GM23248 (cell line): ENCODE measurements around the gene RICTOR.

ENCODE experiments used
- EZH2 ChIP-seq: fragments of 200-600 bp; sonication (generic); IDR thresholded peaks from 2 replicates; pipeline ENCODE4 v1.6.1; 2018; ENCODE audit warnings: antibody characterized with exemption, mild to moderate bottlenecking; ENCODE audit not compliant: insufficient read depth, poor library complexity, severe bottlenecking
- EZH2phosphoT487 ChIP-seq: fragments of 200-600 bp; sonication (generic); IDR thresholded peaks from 2 replicates; pipeline ENCODE4 v1.6.1; 2018; ENCODE audit warnings: antibody characterized with exemption, moderate library complexity, mild to moderate bottlenecking, low read depth; ENCODE audit not compliant: insufficient read depth

DNA sequence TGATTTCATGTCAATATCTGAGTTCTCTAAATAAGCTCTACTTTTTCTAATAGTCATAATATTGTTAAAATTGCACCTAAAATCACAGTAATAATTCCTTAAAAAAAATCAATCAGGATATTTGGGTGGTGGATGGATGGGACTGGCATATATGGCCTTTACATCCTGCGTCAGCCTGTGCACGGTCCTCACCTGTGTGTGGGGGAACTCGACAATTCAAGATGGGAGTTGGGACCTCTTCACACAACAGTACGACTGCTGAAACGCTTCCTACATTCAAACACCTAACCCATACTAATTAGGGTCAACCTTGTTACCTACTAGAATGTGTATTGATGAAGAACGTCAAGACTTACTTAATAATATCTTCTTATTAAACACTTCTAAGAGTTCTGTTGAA is 137.9 kb downstream of the RICTOR start:
- no peak for TF ChIP-seq EZH2
- TF ChIP-seq EZH2phosphoT487 = no peak
